PC-9 (cell line): ENCODE results near the gene SFMBT2. TPM values are rescaled to one million over a fixed set of nuclear protein-coding genes. Genes with fewer than 3 reads are reported as not detected.

Source experiments
- BruUV-seq: library from RNA; stranded (reverse); fragments of 400-500 nt; replicated peaks from 2 replicates; lab custom pipeline; 2021; lab: Mats Ljungman, UMichigan
- CTCF ChIA-PET: fragments of 300-600 bp; sonication (Branson Sonifier 250); formaldehyde crosslinking; loops from one replicate; lab custom pipeline; 2022; ENCODE audit warnings: antibody characterized with exemption; lab: Charles Lee
- POLR2A ChIA-PET: fragments of 300-600 bp; sonication (Branson Sonifier 250); formaldehyde crosslinking; loops from one replicate; lab custom pipeline; 2022; ENCODE audit warnings: antibody characterized with exemption; ENCODE audit not compliant: unreplicated experiment; lab: Charles Lee
- DNase-seq, 2 experiments: peaks; one replicate each; pipeline versions ENCODE4 v3.0.0 to v3.0.0-alpha.2; 2015 to 2022; ENCODE audit warnings: mixed read lengths in 1 of 2
- H2AFZ ChIP-seq: fragments of 200-600 bp; sonication (generic); 2 replicates; pipeline ENCODE4 v1.8.1; 2017; ENCODE audit warnings: antibody characterized with exemption
- H3F3A ChIP-seq: fragments of 200-600 bp; sonication (generic); 2 replicates; pipeline ENCODE4 v1.8.1; 2017; ENCODE audit warnings: antibody characterized with exemption, mild to moderate bottlenecking, low read depth; ENCODE audit not compliant: insufficient read depth
- H3K27ac ChIP-seq: fragments of 200-600 bp; sonication (generic); 2 replicates; pipeline ENCODE4 v1.6.1; 2016; ENCODE audit warnings: mixed run types
- H3K27me3 ChIP-seq: fragments of 200-600 bp; sonication (generic); 2 replicates; pipeline ENCODE4 v1.6.1; 2016; ENCODE audit warnings: low read depth, mixed run types; ENCODE audit not compliant: insufficient read depth
- H3K36me3 ChIP-seq: fragments of 200-600 bp; sonication (generic); 2 replicates; pipeline ENCODE4 v1.6.1; 2016; ENCODE audit warnings: low read depth, mixed run types
- H3K4me1 ChIP-seq: fragments of 200-600 bp; sonication (generic); replicated peaks from 2 replicates; pipeline ENCODE4 v1.6.1; 2016; ENCODE audit warnings: mixed run types; ENCODE audit not compliant: insufficient read depth
- H3K4me2 ChIP-seq: fragments of 200-600 bp; sonication (generic); 2 replicates; pipeline ENCODE4 v1.6.1; 2017; ENCODE audit warnings: mixed run types
- H3K4me3 ChIP-seq: fragments of 200-600 bp; sonication (generic); 2 replicates; pipeline ENCODE4 v1.6.1; 2016; ENCODE audit warnings: mixed run types
- H3K79me2 ChIP-seq: fragments of 200-600 bp; sonication (generic); 2 replicates; pipeline ENCODE4 v1.6.1; 2017; ENCODE audit warnings: low read depth, mixed run types
- H3K9me2 ChIP-seq: fragments of 200-600 bp; sonication (generic); 2 replicates; pipeline ENCODE4 v1.8.1; 2017; ENCODE audit warnings: mild to moderate bottlenecking; ENCODE audit not compliant: insufficient read depth
- H3K9me3 ChIP-seq: fragments of 200-600 bp; sonication (generic); 2 replicates; pipeline ENCODE4 v1.8.1; 2016; ENCODE audit warnings: low read depth; ENCODE audit not compliant: insufficient read depth
- H4K20me1 ChIP-seq: fragments of 200-600 bp; sonication (generic); 2 replicates; pipeline ENCODE4 v1.8.1; 2017; ENCODE audit not compliant: insufficient read depth
- EZH2 ChIP-seq: fragments of 200-600 bp; sonication (generic); IDR thresholded peaks from 2 replicates; pipeline ENCODE4 v1.8.0; 2017; ENCODE audit warnings: antibody characterized with exemption, low read depth
- intact Hi-C: fragments of 100-400 bp; cut with micrococcal nuclease; formaldehyde crosslinking; loops from one replicate; pipeline ENCODE4 v1.10.0; 2022; ENCODE audit not compliant: unreplicated experiment
- total RNA-seq: library from RNA; stranded (reverse); gene quantifications from 2 replicates; pipeline ENCODE4 v1.2.3, GENCODE V29; 2021
- TF ChIP-seq, protein P1 (sequence below): fragments of 200-600 bp; sonication (generic); conservative IDR thresholded peaks from 2 replicates; pipeline ENCODE4 v1.6.1; 2017; ENCODE audit warnings: mixed run types, antibody characterized with exemption, mild to moderate bottlenecking, moderate library complexity

SFMBT2 gene
- total RNA-seq, 1 experiment from 2014 or later = 0.07 TPM

- no peaks in the 10 kb centered on the region for H3F3A ChIP-seq
- H3K4me3 ChIP-seq = no peak overlapping the region
- H3K27me3 ChIP-seq = peaks cover 24% of the 10 kb centered on the region; the same call in 1 of the 2 replicates
- TF ChIP-seq, protein P1, sequence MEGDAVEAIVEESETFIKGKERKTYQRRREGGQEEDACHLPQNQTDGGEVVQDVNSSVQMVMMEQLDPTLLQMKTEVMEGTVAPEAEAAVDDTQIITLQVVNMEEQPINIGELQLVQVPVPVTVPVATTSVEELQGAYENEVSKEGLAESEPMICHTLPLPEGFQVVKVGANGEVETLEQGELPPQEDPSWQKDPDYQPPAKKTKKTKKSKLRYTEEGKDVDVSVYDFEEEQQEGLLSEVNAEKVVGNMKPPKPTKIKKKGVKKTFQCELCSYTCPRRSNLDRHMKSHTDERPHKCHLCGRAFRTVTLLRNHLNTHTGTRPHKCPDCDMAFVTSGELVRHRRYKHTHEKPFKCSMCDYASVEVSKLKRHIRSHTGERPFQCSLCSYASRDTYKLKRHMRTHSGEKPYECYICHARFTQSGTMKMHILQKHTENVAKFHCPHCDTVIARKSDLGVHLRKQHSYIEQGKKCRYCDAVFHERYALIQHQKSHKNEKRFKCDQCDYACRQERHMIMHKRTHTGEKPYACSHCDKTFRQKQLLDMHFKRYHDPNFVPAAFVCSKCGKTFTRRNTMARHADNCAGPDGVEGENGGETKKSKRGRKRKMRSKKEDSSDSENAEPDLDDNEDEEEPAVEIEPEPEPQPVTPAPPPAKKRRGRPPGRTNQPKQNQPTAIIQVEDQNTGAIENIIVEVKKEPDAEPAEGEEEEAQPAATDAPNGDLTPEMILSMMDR = no peak
- no peak for TF ChIP-seq EZH2
- intact Hi-C loops = no loop called here
- H3K36me3 ChIP-seq = no peaks in the 10 kb centered on the region
- H3K9me2 ChIP-seq = no peaks in the 10 kb centered on the region
- no peaks in the 10 kb centered on the region for H3K4me1 ChIP-seq
- H3K79me2 ChIP-seq = no peaks in the 10 kb centered on the region
- DNase-seq = no peak
- no peak overlapping the region for H3K27ac ChIP-seq
- H2AFZ ChIP-seq = no peak overlapping the region
- H4K20me1 ChIP-seq = no peaks in the 10 kb centered on the region
- H3K4me2 ChIP-seq = no peak overlapping the region
- ChIA-PET POLR2A (no interaction called here), CTCF (no interaction called here)
- H3K9me3 ChIP-seq = no peaks in the 10 kb centered on the region
- no TSS peak for BruUV-seq
Measured at GRCh38 chr10:7373039-7373438, 37.8 kb downstream of the SFMBT2 start.

- Histone ChIP-seq H4K20me1 (no peaks in the 10 kb centered on the region), H3K9me3 (no peaks in the 10 kb centered on the region), H3K27ac (no peak overlapping the region), H3K4me1 (no peaks in the 10 kb centered on the region), H3K9me2 (no peaks in the 10 kb centered on the region), H2AFZ (no peak overlapping the region), H3F3A (no peaks in the 10 kb centered on the region), H3K36me3 (no peaks in the 10 kb centered on the region), H3K79me2 (no peaks in the 10 kb centered on the region), H3K4me2 (no peak overlapping the region), H3K4me3 (no peak overlapping the region), H3K27me3 (peaks cover 24% of the 10 kb centered on the region; the same call in 1 of the 2 replicates)
- no TSS peak for BruUV-seq
- ChIA-PET CTCF (no interaction called here), POLR2A (interaction anchor here (0.6 kb wide), 1 partner anchor 118 kb away, joined by 7 read pairs; no protein-coding TSS in a partner anchor)
- no peak for DNase-seq
- intact Hi-C loops = no loop called here
- TF ChIP-seq, protein P1 = no peak
- no peak for TF ChIP-seq EZH2
Measured at GRCh38 chr10:7372504-7372903, 38.3 kb downstream of the SFMBT2 start.

- TF ChIP-seq, protein P1 = no peak
- no peaks in the 10 kb centered on the region for H3F3A ChIP-seq
- DNase-seq = no peak
- ChIA-PET CTCF (no interaction called here), POLR2A (no interaction called here)
- no peaks in the 10 kb centered on the region for H3K4me1 ChIP-seq
- no peak overlapping the region for H3K4me3 ChIP-seq
- no peak overlapping the region for H3K27ac ChIP-seq
- BruUV-seq = no TSS peak
- intact Hi-C loops = no loop called here
- no peaks in the 10 kb centered on the region for H3K36me3 ChIP-seq
- no peak overlapping the region for H3K4me2 ChIP-seq
- H3K9me3 ChIP-seq = no peaks in the 10 kb centered on the region
- H2AFZ ChIP-seq = no peak overlapping the region
- no peaks in the 10 kb centered on the region for H3K79me2 ChIP-seq
- peaks cover 18% of the 10 kb centered on the region; the same call in 1 of the 2 replicates for H3K27me3 ChIP-seq
- no peaks in the 10 kb centered on the region for H3K9me2 ChIP-seq
- no peaks in the 10 kb centered on the region for H4K20me1 ChIP-seq
Measured at GRCh38 chr10:7370511-7370910, 40.3 kb downstream of the SFMBT2 start.
